Breast epithelium (tissue), 4 donors: ENCODE data around the gene WNK2. TPM values are rescaled to one million over a fixed set of nuclear protein-coding genes. Genes with fewer than 3 reads are reported as not detected.

Experiments used
- DNase-seq, 2 donors: peaks; one replicate each; pipeline ENCODE4 v3.0.0-alpha.2; 2019; ENCODE audit warnings: low spot score in 2 of 2
- H3K27ac ChIP-seq, 2 donors: fragments of 200-600 bp; sonication (generic) in 1 of 2; one replicate each; pipeline ENCODE4 v1.5.1; 2016 to 2019; ENCODE audit warnings: mild to moderate bottlenecking in 1 of 2
- H3K27me3 ChIP-seq, 2 donors: fragments of 200-600 bp; sonication (generic) in 1 of 2; one replicate each; pipeline versions ENCODE4 v1.5.1 to v1.6.0; 2017 to 2019; ENCODE audit warnings: control low read depth in 1 of 2, mild to moderate bottlenecking in 1 of 2
- H3K36me3 ChIP-seq: fragments of 200-600 bp; one replicate; pipeline ENCODE4 v1.5.1; 2019
- H3K4me1 ChIP-seq, 2 donors: fragments of 200-600 bp; sonication (generic); one replicate each; pipeline ENCODE4 v1.5.1; 2016 to 2019; ENCODE audit warnings: control low read depth in 1 of 2
- H3K4me3 ChIP-seq, 3 donors: fragments of 200-600 bp; sonication (generic); 1 replicate in 2 of 3; 2 replicates in 1 of 3; pipeline ENCODE4 v1.5.1; 2016 to 2019; ENCODE audit warnings: mild to moderate bottlenecking in 3 of 3, moderate library complexity in 2 of 3
- H3K9me3 ChIP-seq, 2 donors: fragments of 200-600 bp; sonication (generic) in 1 of 2; one replicate each; pipeline ENCODE4 v1.5.1; 2016 to 2019; ENCODE audit warnings: control low read depth in 1 of 2
- CTCF ChIP-seq, 3 donors: fragments of 450-650 bp; IDR thresholded peaks; one replicate each; pipeline ENCODE4 v1.5.1; 2016 to 2017; ENCODE audit warnings: antibody characterized with exemption in 3 of 3, mild to moderate bottlenecking in 3 of 3, moderate library complexity in 3 of 3
- POLR2A ChIP-seq: fragments of 450-650 bp; IDR thresholded peaks from one replicate; pipeline ENCODE4 v1.6.1; 2016; ENCODE audit warnings: antibody characterized with exemption, mild to moderate bottlenecking, moderate library complexity
- POLR2AphosphoS5 ChIP-seq, 3 donors: sonication (generic); formaldehyde crosslinking; IDR thresholded peaks; one replicate each; pipeline ENCODE4 v1.6.1; 2017; ENCODE audit warnings: antibody characterized with exemption in 3 of 3
- intact Hi-C: fragments of 100-400 bp; cut with DNase I; formaldehyde crosslinking; loops from one replicate; pipeline ENCODE4 v1.15.1; 2023; ENCODE audit warnings: low total_unique reads
- total RNA-seq, 3 donors: library from RNA; depleted of rRNA; stranded (reverse); fragments of >200 nt; gene quantifications; one replicate each; pipeline ENCODE4 v1.1.0, GENCODE V29; 2016

Gene WNK2
- total RNA-seq, 3 donors from 2014 or later, result 9.1 to 28.5 TPM; not detected in 1

GRCh38 chr9:93220627-93221026 lies 36.7 kb downstream of the WNK2 start:
- intact Hi-C loops, result no loop called here

GRCh38 chr9:93221044-93221443 lies 37.1 kb downstream of the WNK2 start:
- H3K4me3 ChIP-seq, result no peak overlapping the region
- no peaks in the 10 kb centered on the region for H3K4me1 ChIP-seq
- DNase-seq, result no peak
- intact Hi-C loops, result no loop called here
- H3K27ac ChIP-seq, result no peak overlapping the region
- H3K27me3 ChIP-seq, result no peaks in the 10 kb centered on the region
- H3K9me3 ChIP-seq, result no peaks in the 10 kb centered on the region
- TF ChIP-seq POLR2A (no peak), POLR2AphosphoS5 (IDR thresholded peaks at IDR 0.05) (no peak)
- H3K36me3 ChIP-seq, result no peaks in the 10 kb centered on the region

More at GRCh38 chr9:93220627-93221026, 36.7 kb downstream of the WNK2 start:
- TF ChIP-seq POLR2A, result no peak
- no peak for TF ChIP-seq CTCF (IDR thresholded peaks at IDR 0.05)
- TF ChIP-seq POLR2AphosphoS5 (IDR thresholded peaks at IDR 0.05), result no peak
- H3K4me1 ChIP-seq, result no peaks in the 10 kb centered on the region
- no peaks in the 10 kb centered on the region for H3K27me3 ChIP-seq
- no peak overlapping the region for H3K27ac ChIP-seq
- H3K9me3 ChIP-seq, result no peaks in the 10 kb centered on the region
- DNase-seq, result no peak
- H3K4me3 ChIP-seq, result no peak overlapping the region
- no peaks in the 10 kb centered on the region for H3K36me3 ChIP-seq

- Histone ChIP-seq H3K27me3 (no peaks in the 10 kb centered on the region), H3K36me3 (no peaks in the 10 kb centered on the region), H3K27ac (peak overlapping the region in 1 of 2 donors; percentile 32), H3K4me3 (no peak overlapping the region), H3K4me1 (no peaks in the 10 kb centered on the region), H3K9me3 (no peaks in the 10 kb centered on the region)
- TF ChIP-seq CTCF (IDR thresholded peaks at IDR 0.05), result no peak
- TF ChIP-seq POLR2A, result no peak
- TF ChIP-seq POLR2AphosphoS5 (IDR thresholded peaks at IDR 0.05), result no peak
- DNase-seq, result no peak
- intact Hi-C loops, result no loop called here
These were observed 38.9 kb downstream of the WNK2 start for GRCh38 chr9:93222890-93223259.

GRCh38 chr9:93223260-93224180 lies 39.6 kb downstream of the WNK2 start:
- TF ChIP-seq CTCF (IDR thresholded peaks at IDR 0.05), result no peak
- TF ChIP-seq POLR2AphosphoS5 (IDR thresholded peaks at IDR 0.05), result no peak
- no peak for TF ChIP-seq POLR2A
- H3K9me3 ChIP-seq, result no peaks in the 10 kb centered on the region
- DNase-seq, result no peak
- no peaks in the 10 kb centered on the region for H3K4me1 ChIP-seq
- H3K27me3 ChIP-seq, result no peaks in the 10 kb centered on the region
- H3K4me3 ChIP-seq, result no peak overlapping the region
- peak overlapping the region; percentile 13 to 45 for H3K27ac ChIP-seq
- intact Hi-C loops, result no loop called here
- no peaks in the 10 kb centered on the region for H3K36me3 ChIP-seq

- H3K4me1 ChIP-seq, result no peaks in the 10 kb centered on the region
- H3K4me3 ChIP-seq, result no peak overlapping the region
- H3K36me3 ChIP-seq, result no peaks in the 10 kb centered on the region
- H3K27ac ChIP-seq, result no peak overlapping the region
- intact Hi-C loops, result no loop called here
- no peaks in the 10 kb centered on the region for H3K27me3 ChIP-seq
- no peak for DNase-seq
- TF ChIP-seq POLR2AphosphoS5 (IDR thresholded peaks at IDR 0.05) (no peak), CTCF (IDR thresholded peaks at IDR 0.05) (no peak), POLR2A (no peak)
- no peaks in the 10 kb centered on the region for H3K9me3 ChIP-seq
These were observed 40.7 kb downstream of the WNK2 start for GRCh38 chr9:93224591-93224990.
